ENCODE data around the gene ARPC5L.

GRCh38 chr9:124835026-124835557, 26.8 kb upstream of the ARPC5L start:
- TF ChIP-seq CTCF (conservative IDR thresholded peaks at IDR 0.05 in 1 of 2, IDR thresholded peaks at IDR 0.05 in 1 of 2; ENCODE audit: extremely low read depth in 1 of 2, insufficient read depth in 1 of 2, low read depth in 1 of 2, low read length in 2 of 2) (no peak), EZH2 (IDR thresholded peaks at IDR 0.05; ENCODE audit: borderline replicate concordance, low read length) (no peak)

Data from mammary epithelial cell (primary cell).